ENCODE results near the gene ARF3.

ARF3 gene

GRCh38 chr12:48993787-48994186 is 36.5 kb upstream of the ARF3 start:
- WGBS, 2 experiments (ENCODE audit: insufficient coverage in 2 of 2) = 76 to 85% methylated on average over 2 to 3 of the region's 3 CpGs
- Histone ChIP-seq H3K27ac (ENCODE audit: low read depth, low read length, severe bottlenecking) (no peak overlapping the region), H3K9me3 (ENCODE audit: control insufficient read depth, low read length) (no peaks in the 10 kb centered on the region), H3K4me3 (ENCODE audit: extremely low read depth, insufficient read depth, low read length, poor library complexity, severe bottlenecking) (no peak overlapping the region), H3K4me1 (ENCODE audit: control insufficient read depth, insufficient read depth, low read length, poor library complexity, severe bottlenecking) (peaks cover 31% of the 10 kb centered on the region), H3K36me3 (ENCODE audit: control insufficient read depth, insufficient read depth, low read length) (no peaks in the 10 kb centered on the region)

- no peaks in the 10 kb centered on the region for H3K9me3 ChIP-seq (ENCODE audit: control insufficient read depth, low read length)
- peaks cover 16% of the 10 kb centered on the region for H3K4me1 ChIP-seq (ENCODE audit: control insufficient read depth, insufficient read depth, low read length, poor library complexity, severe bottlenecking)
- no peak overlapping the region for H3K4me3 ChIP-seq (ENCODE audit: extremely low read depth, insufficient read depth, low read length, poor library complexity, severe bottlenecking)
- H3K27ac ChIP-seq (ENCODE audit: low read depth, low read length, severe bottlenecking) = no peak overlapping the region
- H3K36me3 ChIP-seq (ENCODE audit: control insufficient read depth, insufficient read depth, low read length) = no peaks in the 10 kb centered on the region
- 63 to 74% methylated on average over 2 to 4 of the region's 8 CpGs for WGBS, 2 experiments (ENCODE audit: insufficient coverage in 2 of 2)
These were observed 34.2 kb upstream of the ARF3 start for GRCh38 chr12:48991247-48992050.

GRCh38 chr12:48990552-48990951 is 33.3 kb upstream of the ARF3 start:
- no peak overlapping the region for H3K4me3 ChIP-seq (ENCODE audit: extremely low read depth, insufficient read depth, low read length, poor library complexity, severe bottlenecking)
- no peaks in the 10 kb centered on the region for H3K9me3 ChIP-seq (ENCODE audit: control insufficient read depth, low read length)
- H3K36me3 ChIP-seq (ENCODE audit: control insufficient read depth, insufficient read depth, low read length) = no peaks in the 10 kb centered on the region
- peaks cover 23% of the 10 kb centered on the region for H3K4me1 ChIP-seq (ENCODE audit: control insufficient read depth, insufficient read depth, low read length, poor library complexity, severe bottlenecking)
- H3K27ac ChIP-seq (ENCODE audit: low read depth, low read length, severe bottlenecking) = no peak overlapping the region

- Histone ChIP-seq H3K9me3 (ENCODE audit: control insufficient read depth, low read length) (no peaks in the 10 kb centered on the region), H3K36me3 (ENCODE audit: control insufficient read depth, insufficient read depth, low read length) (no peaks in the 10 kb centered on the region), H3K4me1 (ENCODE audit: control insufficient read depth, insufficient read depth, low read length, poor library complexity, severe bottlenecking) (peaks cover 7% of the 10 kb centered on the region), H3K27ac (ENCODE audit: low read depth, low read length, severe bottlenecking) (no peak overlapping the region), H3K4me3 (ENCODE audit: extremely low read depth, insufficient read depth, low read length, poor library complexity, severe bottlenecking) (no peak overlapping the region)
- WGBS, 2 experiments (ENCODE audit: insufficient coverage in 2 of 2) = 35 to 36% methylated on average over 15 to 16 of the region's 16 CpGs
These were observed 30.9 kb upstream of the ARF3 start for GRCh38 chr12:48988030-48988649.

GRCh38 chr12:48986720-48987291 is 29.5 kb upstream of the ARF3 start:
- H3K27ac ChIP-seq (ENCODE audit: low read depth, low read length, severe bottlenecking) = no peak overlapping the region
- peaks cover 7% of the 10 kb centered on the region for H3K4me1 ChIP-seq (ENCODE audit: control insufficient read depth, insufficient read depth, low read length, poor library complexity, severe bottlenecking)
- no peak overlapping the region for H3K4me3 ChIP-seq (ENCODE audit: extremely low read depth, insufficient read depth, low read length, poor library complexity, severe bottlenecking)
- no peaks in the 10 kb centered on the region for H3K9me3 ChIP-seq (ENCODE audit: control insufficient read depth, low read length)
- H3K36me3 ChIP-seq (ENCODE audit: control insufficient read depth, insufficient read depth, low read length) = no peaks in the 10 kb centered on the region
- WGBS, 2 experiments (ENCODE audit: insufficient coverage in 2 of 2) = 55 to 65% methylated on average over 15 to 18 of the region's 23 CpGs

GRCh38 chr12:48985901-48986300 is 28.6 kb upstream of the ARF3 start:
- H3K36me3 ChIP-seq (ENCODE audit: control insufficient read depth, insufficient read depth, low read length) = no peaks in the 10 kb centered on the region
- H3K27ac ChIP-seq (ENCODE audit: low read depth, low read length, severe bottlenecking) = no peak overlapping the region
- no peaks in the 10 kb centered on the region for H3K9me3 ChIP-seq (ENCODE audit: control insufficient read depth, low read length)
- no peak overlapping the region for H3K4me3 ChIP-seq (ENCODE audit: extremely low read depth, insufficient read depth, low read length, poor library complexity, severe bottlenecking)
- WGBS, 2 experiments (ENCODE audit: insufficient coverage in 2 of 2) = 82 to 85% methylated on average over 2 of the region's 2 CpGs
- H3K4me1 ChIP-seq (ENCODE audit: control insufficient read depth, insufficient read depth, low read length, poor library complexity, severe bottlenecking) = peaks cover 7% of the 10 kb centered on the region

- 50 to 63% methylated on average over 2 of the region's 10 CpGs for WGBS, 2 experiments (ENCODE audit: insufficient coverage in 2 of 2)
- Histone ChIP-seq H3K4me1 (ENCODE audit: control insufficient read depth, insufficient read depth, low read length, poor library complexity, severe bottlenecking) (peaks cover 11% of the 10 kb centered on the region), H3K9me3 (ENCODE audit: control insufficient read depth, low read length) (no peaks in the 10 kb centered on the region)
These were observed 28.2 kb upstream of the ARF3 start for GRCh38 chr12:48985475-48985897.

GRCh38 chr12:48982397-48983080 is 25.3 kb upstream of the ARF3 start:
- Histone ChIP-seq H3K4me1 (ENCODE audit: control insufficient read depth, insufficient read depth, low read length, poor library complexity, severe bottlenecking) (peaks cover 26% of the 10 kb centered on the region), H3K27ac (ENCODE audit: low read depth, low read length, severe bottlenecking) (no peak overlapping the region), H3K36me3 (ENCODE audit: control insufficient read depth, insufficient read depth, low read length) (no peaks in the 10 kb centered on the region), H3K4me3 (ENCODE audit: extremely low read depth, insufficient read depth, low read length, poor library complexity, severe bottlenecking) (no peak overlapping the region), H3K9me3 (ENCODE audit: control insufficient read depth, low read length) (no peaks in the 10 kb centered on the region)
- 72 to 77% methylated on average over 5 to 6 of the region's 6 CpGs for WGBS, 2 experiments (ENCODE audit: insufficient coverage in 2 of 2)

More at GRCh38 chr12:48985475-48985897, 28.2 kb upstream of the ARF3 start:
- H3K27ac ChIP-seq (ENCODE audit: low read depth, low read length, severe bottlenecking) = no peak overlapping the region
- H3K4me3 ChIP-seq (ENCODE audit: extremely low read depth, insufficient read depth, low read length, poor library complexity, severe bottlenecking) = no peak overlapping the region
- no peaks in the 10 kb centered on the region for H3K36me3 ChIP-seq (ENCODE audit: control insufficient read depth, insufficient read depth, low read length)

- Histone ChIP-seq H3K4me1 (ENCODE audit: control insufficient read depth, insufficient read depth, low read length, poor library complexity, severe bottlenecking) (peaks cover 26% of the 10 kb centered on the region), H3K4me3 (ENCODE audit: extremely low read depth, insufficient read depth, low read length, poor library complexity, severe bottlenecking) (no peak overlapping the region), H3K9me3 (ENCODE audit: control insufficient read depth, low read length) (no peaks in the 10 kb centered on the region), H3K36me3 (ENCODE audit: control insufficient read depth, insufficient read depth, low read length) (no peaks in the 10 kb centered on the region), H3K27ac (ENCODE audit: low read depth, low read length, severe bottlenecking) (no peak overlapping the region)
- WGBS, 2 experiments (ENCODE audit: insufficient coverage in 2 of 2) = 4 to 21% methylated on average over 3 to 13 of the region's 13 CpGs
These were observed 24.5 kb upstream of the ARF3 start for GRCh38 chr12:48981757-48982157.

- H3K4me3 ChIP-seq (ENCODE audit: extremely low read depth, insufficient read depth, low read length, poor library complexity, severe bottlenecking) = peak overlapping the region; percentile 28
- no peaks in the 10 kb centered on the region for H3K9me3 ChIP-seq (ENCODE audit: control insufficient read depth, low read length)
- WGBS, 2 experiments (ENCODE audit: insufficient coverage in 2 of 2) = 3 to 6% methylated on average over 67 to 82 of the region's 91 CpGs
- H3K4me1 ChIP-seq (ENCODE audit: control insufficient read depth, insufficient read depth, low read length, poor library complexity, severe bottlenecking) = peaks cover 25% of the 10 kb centered on the region
- H3K36me3 ChIP-seq (ENCODE audit: control insufficient read depth, insufficient read depth, low read length) = no peaks in the 10 kb centered on the region
- no peak overlapping the region for H3K27ac ChIP-seq (ENCODE audit: low read depth, low read length, severe bottlenecking)
These were observed 23.9 kb upstream of the ARF3 start for GRCh38 chr12:48980953-48981756.
